ENCODE data around the gene SNX19.

DNA sequence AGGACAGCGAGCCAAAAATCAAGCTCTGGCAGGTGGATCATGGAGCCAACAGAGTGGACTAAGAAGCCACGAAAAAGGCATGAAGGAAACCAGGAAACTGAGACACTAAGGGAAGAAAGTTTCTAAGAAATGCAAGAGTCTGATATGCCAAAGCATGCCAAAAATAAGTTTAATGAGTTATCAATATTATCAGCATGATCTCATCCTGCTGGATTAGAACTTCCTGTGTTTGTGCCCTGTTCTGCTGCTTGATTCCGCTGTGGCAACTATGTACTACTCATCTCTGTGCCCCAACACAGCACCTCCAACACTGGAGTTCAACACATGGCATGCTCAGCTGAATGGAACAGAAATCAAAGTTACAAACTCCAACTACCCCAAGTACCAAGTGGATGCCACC is 10.8 kb downstream of the SNX19 start:
- TF ChIP-seq YY1 (IDR thresholded peaks at IDR 0.05; ENCODE audit: insufficient read depth, insufficient read length) (no peak), SUZ12 (IDR thresholded peaks at IDR 0.05; ENCODE audit: extremely low read depth, insufficient read depth, insufficient read length) (no peak)

All from NT2/D1 (cell line).